GOT3 (cell line): Measurements from ENCODE around the gene CHD3.

Experiments
- DNase-seq: peaks from one replicate; lab custom pipeline; 2025; ENCODE audit warnings: mixed read lengths; lab: John Stamatoyannopoulos, UW

The CHD3 gene

DNA sequence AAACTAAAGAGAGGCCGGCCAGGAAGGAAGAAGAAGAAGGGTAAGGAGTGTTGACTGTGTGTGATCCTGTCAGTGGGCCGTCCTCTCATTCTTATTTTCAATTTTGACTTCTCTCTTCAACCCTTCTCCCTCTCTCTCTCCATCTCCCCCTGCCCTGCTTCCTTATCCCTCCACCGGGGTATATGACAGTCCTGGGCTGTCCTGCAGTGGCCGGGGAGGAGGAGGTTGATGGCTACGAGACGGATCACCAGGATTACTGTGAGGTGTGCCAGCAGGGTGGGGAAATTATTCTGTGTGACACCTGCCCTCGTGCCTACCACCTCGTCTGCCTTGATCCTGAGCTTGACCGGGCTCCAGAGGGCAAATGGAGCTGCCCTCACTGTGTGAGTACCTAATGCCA lies 5.6 kb downstream of the CHD3 start:
- no peak for DNase-seq

DNA sequence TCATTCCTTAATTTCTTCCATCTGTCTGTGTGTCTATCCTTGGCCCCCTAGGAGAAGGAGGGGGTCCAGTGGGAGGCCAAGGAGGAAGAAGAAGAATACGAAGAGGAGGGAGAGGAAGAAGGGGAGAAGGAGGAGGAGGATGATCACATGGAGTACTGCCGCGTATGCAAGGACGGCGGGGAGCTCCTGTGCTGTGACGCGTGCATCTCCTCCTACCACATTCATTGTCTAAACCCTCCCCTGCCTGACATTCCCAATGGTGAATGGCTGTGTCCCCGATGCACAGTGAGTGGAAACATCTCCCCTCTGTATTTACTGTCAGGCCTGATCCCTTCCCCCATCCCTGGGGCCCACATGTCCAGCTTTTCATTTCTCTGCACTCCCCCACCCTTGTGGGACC lies 6.3 kb downstream of the CHD3 start:
- DNase-seq = no peak

DNA sequence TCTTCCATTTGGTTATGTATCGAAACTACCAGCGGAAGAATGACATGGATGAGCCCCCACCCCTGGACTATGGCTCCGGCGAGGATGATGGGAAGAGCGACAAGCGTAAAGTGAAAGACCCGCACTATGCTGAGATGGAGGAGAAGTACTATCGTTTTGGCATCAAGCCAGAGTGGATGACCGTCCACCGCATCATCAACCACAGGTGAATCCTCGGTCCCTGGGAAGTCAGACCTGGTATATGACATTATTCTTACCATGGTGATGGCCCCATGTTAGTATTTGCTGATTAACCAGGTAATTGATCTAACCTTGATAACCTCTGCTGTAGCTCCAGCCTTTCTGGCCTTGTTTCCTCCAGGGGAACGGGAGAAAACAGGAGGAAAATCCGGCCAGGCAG lies 8.5 kb downstream of the CHD3 start:
- DNase-seq = no peak

DNA sequence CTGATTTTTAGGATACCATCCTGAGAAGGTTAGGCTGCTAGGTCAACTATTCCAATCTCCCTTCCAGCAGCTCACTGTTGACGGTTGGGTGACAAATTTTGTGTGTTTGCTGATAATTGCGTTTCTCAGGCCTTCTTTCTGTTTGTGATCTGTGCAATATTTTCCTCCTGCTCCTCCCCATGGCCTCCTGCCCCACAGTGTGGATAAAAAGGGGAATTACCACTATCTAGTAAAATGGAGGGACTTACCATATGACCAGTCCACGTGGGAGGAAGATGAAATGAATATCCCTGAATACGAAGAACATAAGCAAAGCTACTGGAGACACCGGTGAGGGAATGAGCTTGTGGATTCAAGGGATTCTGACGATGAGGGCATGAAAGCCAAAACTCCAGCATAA lies 9.2 kb downstream of the CHD3 start:
- no peak for DNase-seq

DNA sequence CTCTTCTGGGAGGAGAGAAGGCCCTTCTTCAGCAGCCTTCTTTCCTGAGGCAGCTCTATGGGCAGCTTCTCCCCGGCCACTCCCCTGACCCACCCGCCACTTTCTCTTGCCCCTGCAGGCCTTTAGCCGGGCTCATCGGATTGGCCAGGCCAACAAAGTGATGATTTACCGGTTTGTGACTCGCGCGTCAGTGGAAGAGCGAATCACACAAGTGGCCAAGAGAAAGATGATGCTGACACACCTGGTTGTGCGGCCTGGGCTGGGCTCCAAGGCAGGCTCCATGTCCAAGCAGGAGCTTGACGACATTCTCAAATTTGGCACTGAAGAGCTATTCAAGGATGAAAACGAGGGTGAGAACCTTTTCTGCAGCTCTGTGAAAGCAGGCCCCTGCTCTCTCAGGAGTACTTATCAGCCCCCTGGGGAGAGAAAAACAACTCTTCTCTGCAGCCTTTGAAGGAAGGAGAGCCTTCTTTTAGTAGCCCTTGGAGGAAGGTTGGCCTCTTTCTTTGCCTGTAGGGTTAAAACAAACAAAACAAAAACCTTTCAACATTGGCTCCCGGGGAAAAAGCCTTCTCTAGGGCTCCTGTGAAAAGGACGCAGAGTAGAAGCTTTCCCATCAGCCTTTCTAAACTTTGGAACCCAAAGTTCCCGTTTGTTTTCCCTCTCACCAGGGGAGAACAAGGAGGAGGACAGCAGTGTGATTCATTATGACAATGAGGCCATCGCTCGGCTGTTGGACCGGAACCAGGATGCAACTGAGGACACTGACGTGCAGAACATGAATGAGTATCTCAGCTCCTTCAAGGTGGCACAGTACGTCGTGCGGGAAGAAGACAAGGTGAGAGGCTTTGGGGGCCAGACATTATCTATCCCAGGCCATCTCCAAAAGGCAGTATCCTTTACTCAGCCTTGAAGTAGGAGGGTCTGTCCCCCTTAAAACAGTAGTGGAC lies 14.8 kb downstream of the CHD3 start:
- no peak for DNase-seq

DNA sequence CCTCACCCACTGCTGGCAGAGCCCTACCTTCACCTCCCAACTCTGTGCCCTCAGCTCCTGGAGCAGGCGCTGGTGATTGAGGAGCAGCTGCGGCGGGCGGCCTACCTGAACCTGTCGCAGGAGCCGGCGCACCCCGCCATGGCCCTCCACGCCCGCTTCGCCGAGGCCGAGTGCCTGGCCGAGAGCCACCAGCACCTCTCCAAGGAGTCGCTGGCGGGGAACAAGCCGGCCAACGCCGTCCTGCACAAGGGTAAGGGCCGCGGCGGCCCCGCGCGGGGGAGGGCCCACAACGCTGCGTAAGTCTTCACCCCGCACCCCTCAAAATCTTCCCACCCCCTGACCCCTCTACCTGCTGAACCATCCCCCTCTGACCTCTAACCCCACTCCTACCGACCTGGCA lies 20.5 kb downstream of the CHD3 start:
- DNase-seq = no peak

DNA sequence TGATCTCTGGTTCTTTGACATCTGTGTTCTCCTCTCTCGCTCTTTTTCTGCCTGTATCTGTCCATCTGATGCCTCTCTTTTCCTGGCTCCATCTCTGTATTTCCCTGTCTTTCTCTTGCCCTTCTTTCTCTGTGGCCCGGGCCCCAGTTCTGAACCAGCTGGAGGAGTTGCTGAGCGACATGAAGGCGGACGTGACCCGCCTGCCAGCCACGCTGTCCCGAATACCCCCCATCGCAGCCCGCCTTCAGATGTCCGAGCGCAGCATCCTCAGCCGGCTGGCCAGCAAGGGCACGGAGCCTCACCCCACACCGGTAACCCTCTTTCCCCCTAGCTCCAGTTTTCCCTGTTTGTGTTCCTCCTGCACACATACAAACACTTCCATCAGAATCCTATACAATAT lies 21.7 kb downstream of the CHD3 start:
- DNase-seq = no peak

DNA sequence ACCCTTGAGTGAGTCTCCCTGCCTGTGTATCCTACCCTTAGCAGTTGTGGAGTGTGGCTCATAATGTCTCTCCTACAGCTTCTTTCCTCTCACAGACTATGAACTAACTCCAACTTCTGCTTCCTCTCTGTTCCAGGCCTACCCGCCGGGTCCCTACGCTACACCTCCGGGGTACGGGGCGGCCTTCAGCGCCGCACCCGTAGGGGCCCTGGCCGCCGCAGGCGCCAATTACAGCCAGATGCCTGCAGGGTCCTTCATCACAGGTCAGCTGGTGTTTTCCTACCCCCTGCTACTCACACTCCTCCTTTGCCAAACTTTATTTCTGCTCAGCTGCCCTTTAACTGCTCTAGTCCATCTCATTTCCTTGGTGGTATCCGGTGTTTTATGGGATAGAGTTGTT lies 22.1 kb downstream of the CHD3 start:
- no peak for DNase-seq

DNA sequence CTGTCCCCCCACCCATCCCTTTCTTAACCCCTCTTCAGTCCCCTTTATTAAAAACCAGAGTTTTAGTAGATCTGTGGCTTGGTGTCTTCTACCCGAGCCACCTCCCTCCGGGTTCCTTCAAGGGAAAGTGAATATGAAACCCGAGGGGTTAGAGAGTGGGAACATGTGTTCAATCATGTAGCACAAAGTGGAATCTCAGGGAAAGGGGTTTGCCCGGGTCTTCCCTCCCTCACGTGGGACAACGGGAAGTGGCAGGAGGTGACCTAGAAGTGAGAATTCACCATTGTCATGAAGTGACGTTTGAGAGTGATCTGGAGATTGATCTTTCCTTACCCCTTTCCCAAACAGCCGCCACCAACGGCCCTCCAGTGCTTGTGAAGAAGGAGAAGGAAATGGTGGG lies 22.5 kb downstream of the CHD3 start:
- no peak for DNase-seq

DNA sequence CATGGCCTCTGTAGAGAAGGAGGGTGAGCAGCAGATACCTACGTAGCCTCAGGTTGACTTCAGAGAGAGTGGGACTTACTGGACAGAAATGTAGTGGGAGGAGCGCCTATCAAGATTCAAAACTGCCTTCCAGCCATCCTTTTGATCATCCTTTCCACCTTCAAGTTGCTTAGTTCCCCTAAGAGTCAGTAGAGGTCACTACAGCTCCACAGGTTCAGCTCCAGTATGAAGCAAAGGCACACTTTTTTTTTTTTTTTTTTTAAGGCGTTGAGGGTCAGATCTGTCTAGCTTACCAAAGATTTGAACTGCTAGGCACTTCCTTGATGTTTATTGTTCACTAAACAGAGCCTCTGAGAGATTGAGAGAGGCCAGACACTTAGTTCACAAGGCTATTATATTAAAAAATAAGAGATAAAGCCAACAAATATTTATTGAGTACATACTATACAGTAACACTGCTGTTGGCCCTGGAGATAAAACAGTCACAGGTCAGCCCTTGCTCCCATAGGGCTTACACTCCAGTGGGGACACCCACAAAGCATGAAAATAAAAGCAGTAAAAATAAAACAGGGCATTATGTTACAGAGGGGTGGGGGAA lies 24.4 kb downstream of the CHD3 start:
- no peak for DNase-seq

DNA sequence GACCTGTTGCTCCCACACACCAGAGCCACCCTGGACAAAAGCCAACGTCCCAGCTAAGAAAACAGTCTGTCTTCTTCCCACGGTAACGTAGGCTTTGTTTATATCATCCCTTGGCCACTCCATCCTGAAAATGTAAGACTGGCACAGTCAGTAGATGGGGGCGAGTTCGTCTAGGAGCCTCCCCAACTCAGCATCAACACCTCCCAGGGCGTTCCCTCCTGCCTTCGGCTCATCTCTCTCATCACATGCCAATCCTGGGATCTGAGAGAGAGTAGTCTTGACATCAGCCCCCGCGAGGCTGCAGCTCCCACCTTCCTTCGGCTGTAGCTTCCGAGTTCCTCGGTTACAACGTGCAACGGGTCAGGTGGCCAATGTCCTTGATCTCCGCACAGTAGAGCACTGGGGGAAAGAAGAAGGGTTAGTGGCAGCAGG lies 26.6 kb downstream of the CHD3 start:
- DNase-seq = no peak

DNA sequence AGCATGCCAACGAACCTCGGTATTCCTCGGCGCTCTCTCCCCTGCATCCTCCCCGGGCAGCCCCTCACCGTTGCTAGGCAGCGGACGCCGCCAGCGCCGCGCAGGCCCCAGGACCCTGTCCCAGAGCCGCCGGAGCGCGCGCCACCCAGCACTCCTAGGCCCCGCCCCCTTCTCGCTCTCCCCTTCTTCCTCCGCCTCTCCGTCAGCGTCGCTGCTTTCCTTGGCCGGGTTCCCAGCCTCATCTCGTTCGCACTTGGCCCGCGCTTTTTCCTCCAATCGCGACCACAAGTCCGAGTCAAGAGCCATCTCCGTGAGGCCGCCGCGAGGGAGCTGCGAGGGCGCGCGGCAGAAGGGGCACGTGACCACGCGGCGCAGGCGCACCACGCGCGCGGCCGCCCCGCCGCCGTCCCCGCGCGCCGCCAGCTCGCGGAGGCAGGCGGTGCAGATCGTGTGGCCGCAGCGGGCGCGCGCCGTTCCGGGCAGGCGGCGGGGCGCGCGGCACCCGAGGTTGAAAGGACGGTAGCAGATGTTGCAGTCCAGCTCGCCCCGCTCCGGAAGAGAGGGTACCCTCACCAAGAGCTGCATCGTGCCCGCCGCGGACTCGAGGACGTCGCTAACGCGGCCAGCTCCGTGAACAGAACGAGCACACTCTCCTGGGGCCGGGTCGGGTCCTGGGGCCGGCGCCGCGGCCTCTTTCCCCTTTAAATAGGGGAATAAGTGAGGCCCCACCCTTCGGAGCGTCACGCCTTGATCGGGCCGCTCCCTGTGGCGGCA lies 27.2 kb downstream of the CHD3 start, which contains the start of gene RNF227:
Gene RNF227, minus strand, starts transcription at position 679 of the 774 bp plus-strand sequence. Its CDS starts 94 bp downstream, at position 585.
- DNase-seq = peak; percentile 50

DNA sequence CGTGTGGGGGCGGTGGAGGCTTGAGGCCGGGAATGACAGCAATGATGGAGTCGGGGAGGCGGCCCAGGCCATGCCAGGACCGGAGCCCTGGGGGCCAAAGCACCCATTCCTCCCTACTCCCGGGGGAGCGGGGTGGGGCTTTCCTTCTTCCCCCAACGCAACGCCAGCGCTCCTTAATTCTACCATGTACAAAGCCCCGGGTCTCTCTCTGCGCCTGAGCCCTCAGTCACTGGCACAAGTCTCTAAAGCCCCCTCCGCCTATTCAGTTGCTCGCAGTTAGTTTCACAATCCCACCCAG lies 27.7 kb downstream of the CHD3 start:
- no peak for DNase-seq

DNA sequence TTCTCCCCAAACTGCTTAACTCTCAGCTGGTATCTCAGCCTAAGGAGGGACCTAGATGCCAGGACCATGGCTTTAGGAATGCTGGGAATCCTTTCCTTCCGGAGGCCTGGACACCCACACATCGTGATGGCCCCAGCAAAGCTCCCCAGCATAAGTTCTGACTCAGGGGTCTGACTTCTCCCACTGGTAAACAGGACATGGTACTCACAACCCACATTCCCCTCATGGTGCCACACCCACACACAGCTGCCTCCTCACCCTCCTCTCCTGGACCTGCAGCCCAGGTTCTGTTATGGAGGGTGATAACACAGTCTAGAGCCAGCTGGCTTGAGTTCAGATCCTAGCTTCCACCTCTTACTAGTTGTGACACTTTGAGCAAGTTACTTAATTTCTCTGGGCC lies 28.2 kb downstream of the CHD3 start:
- DNase-seq = no peak

DNA sequence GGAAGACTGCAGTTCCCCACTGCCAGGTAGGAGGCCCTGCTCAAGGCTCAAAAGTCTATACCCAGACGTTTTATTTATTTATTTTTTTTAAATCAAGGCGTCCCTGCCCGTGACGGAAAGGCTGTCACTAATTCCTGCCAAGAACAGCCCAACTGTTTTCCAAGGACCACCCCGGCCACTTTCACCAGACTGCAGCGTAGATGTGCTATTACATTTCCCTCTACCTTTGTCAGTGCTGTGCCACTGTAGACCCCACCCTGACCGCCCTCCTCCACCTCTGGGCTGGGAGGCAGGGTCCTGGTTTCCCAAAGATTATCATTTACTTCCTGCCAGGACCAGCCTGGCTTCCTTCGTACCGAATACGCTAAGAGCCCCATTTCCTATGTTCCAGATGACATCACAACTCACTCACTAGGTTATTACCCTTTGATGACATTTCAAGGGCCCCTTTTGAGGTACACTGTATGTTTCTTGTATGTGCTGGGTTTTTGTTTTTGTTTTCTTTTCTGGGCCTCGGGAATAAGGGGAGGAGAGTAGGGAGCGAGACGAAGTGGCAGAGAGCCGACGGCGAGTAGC lies 33.8 kb downstream of the CHD3 start:
- no peak for DNase-seq

DNA sequence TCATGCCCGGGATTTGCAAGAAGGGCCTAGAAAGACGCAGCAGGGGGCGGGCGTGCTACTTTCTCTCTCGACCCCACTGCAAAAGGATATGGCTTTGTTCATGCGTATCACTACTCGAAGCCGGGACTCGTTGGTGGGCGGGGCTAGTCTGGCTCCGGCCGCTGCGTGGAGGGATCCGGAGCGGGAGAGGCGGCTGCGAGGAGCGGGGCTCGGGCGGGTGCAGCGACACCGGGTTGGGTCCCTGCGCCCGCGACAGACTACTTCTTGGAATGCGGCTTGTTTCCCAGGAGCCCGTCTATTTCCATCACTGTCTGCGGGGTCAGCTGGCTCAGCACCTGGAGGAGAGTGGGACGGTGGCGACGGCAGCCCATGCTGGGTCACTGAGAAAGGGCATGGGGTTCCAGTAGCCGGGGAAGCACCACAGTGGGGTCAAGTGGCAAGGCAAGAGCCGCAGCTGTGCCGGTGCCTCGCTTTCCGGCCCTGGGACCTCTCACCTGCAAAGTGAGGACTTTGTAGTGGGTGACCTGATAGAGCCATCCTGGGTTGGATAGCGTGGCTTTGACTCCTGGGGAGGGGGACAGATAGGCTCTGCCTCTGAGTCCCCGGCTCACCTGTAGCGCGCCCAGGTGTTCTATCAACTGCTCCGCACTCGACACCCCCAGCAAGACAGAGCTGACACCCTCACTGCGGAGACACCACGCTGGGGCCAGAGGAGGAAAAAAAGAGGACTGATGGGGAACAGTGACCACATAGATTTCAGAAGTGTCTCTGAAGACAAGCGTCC lies 34.4 kb downstream of the CHD3 start:
- peak; percentile 23 for DNase-seq

DNA sequence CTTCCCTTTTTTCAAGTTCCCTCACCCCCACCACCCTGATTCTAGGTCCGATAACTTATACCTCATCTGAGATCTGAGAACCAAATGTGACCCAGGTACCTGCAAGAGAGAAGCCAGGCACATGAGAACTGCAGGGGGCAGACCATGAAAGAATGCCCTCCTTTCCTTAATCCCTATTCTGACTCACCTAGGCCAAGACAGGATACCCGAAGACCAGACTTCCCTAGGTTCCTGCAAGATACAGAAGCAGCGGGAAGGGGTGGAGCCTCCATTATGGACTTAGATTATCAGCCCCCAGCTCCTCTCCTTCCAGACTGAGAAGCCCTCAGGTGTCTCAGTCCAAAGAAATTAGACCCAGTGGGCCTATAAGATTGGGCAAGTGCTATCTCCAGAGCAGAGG lies 39.0 kb downstream of the CHD3 start:
- no peak for DNase-seq

DNA sequence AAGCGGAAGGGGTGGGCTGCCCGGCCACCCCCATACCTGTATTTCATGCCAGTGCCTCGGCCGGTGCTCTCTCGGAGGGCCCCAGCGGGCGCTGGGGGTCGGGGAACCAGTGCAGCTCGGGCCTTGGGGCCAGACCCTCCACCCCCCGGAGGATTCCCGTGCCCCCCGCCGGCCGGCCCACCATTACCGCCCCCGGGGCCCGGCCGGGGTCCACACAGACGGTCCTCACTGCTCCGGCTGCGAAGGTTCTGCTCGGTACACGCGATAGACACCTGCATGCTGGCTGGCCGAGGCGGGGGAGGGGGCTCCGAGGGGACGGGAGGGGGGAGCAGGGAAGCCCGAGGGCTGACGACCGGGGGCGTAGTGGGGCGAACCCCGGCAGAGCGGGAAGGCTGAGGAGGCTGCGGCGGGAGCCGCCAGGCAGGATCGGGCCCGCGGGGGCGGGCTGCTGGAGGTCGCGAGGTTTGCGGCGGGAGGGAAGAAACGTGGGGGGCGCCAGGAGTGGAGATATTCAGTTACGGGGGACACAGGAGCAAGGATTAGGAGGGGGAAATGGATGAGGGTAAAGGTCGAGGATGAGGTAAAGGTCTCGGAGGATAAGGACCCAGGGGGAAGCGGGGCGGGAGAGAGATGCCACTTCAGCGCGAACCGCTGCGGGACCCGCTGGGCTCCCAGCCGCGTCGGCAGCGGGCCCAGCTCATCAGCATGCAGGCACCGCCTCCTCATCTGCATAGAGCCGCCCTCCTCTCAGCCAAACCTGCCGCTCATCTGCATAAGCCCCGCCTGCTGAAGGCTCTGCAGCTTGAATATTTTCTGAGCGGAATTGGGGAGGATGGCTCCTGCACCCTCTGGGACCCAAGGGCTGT lies 40.8 kb downstream of the CHD3 start, which contains the start of gene KCNAB3:
Gene KCNAB3, minus strand, starts transcription at position 699 of the 866 bp plus-strand sequence. Its CDS starts 421 bp downstream, at position 278.
- DNase-seq = no peak

DNA sequence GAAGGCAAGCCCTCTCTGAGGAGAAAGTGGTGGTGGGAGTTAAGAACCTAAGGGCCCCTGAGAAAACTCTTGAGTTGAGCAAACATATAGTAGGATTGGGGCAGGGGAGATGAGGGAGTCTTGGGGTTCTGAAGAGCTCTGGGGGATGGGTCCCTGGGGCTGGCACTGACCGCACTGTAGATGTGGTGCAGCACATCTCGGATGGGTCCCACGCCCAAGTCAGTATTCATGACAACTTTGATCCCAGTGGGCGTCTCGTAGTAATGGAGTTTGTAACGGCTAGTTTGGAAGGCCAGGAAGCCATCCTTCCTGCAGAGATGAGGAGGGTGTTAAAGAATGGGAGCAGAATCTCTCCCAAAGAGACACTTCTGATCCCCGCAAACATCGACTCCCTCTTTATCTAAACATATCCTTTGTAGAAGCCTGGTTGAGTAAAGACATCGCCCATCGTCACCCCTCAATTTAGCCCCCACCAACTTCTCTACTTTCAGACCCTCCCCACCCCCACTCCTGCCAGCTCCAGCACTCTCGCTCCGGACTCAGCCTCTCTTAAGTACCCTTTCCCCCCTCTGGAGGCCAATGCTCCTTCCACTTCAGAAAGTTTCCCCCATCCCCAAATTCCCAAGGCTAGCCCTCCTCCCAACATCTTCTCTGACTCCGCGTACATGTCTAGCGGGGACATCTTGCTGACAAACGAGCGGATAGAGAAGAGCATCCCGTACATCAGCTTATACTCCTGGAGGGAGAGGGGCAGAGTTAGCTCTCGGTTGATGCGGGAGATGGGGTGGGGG lies 42.4 kb downstream of the CHD3 start:
- no peak for DNase-seq
